GM13976 (cell line): ENCODE measurements around the gene ARVCF.

Experiments used
- DNase-seq: peaks from one replicate; pipeline ENCODE4 v3.0.0; 2012; ENCODE audit warnings: low spot score
- CTCF ChIP-seq: IDR thresholded peaks from 2 replicates; pipeline ENCODE4 v1.5.1; 2012; ENCODE audit warnings: borderline replicate concordance, mild to moderate bottlenecking; ENCODE audit not compliant: insufficient read depth; ENCODE audit errors: extremely low read depth, missing control alignments, control extremely low read depth
- in situ Hi-C: fragments of 300-500 bp; cut with MboI; formaldehyde crosslinking; loops from one replicate; pipeline ENCODE4 v1.12.0; 2022; ENCODE audit warnings: low sequenced_read_pairs, mixed read lengths, inconsistent platforms; ENCODE audit not compliant: unreplicated experiment

Gene ARVCF

GRCh38 chr22:19972251-19972650 is 44.4 kb downstream of the ARVCF start:
- in situ Hi-C loops = loop anchor here (10.0 kb wide), 1 partner anchor 153 kb away; no protein-coding TSS in a partner anchor
- no peak for TF ChIP-seq CTCF
- DNase-seq = no peak

GRCh38 chr22:19971276-19972124 is 45.1 kb downstream of the ARVCF start:
- no peak for TF ChIP-seq CTCF
- DNase-seq = no peak
- in situ Hi-C loops = loop anchor here (10.0 kb wide), 1 partner anchor 153 kb away; no protein-coding TSS in a partner anchor

GRCh38 chr22:19970479-19971275 is 45.9 kb downstream of the ARVCF start:
- in situ Hi-C loops = loop anchor here (10.0 kb wide), 1 partner anchor 154 kb away; no protein-coding TSS in a partner anchor
- TF ChIP-seq CTCF = peak; percentile 93

DNA sequence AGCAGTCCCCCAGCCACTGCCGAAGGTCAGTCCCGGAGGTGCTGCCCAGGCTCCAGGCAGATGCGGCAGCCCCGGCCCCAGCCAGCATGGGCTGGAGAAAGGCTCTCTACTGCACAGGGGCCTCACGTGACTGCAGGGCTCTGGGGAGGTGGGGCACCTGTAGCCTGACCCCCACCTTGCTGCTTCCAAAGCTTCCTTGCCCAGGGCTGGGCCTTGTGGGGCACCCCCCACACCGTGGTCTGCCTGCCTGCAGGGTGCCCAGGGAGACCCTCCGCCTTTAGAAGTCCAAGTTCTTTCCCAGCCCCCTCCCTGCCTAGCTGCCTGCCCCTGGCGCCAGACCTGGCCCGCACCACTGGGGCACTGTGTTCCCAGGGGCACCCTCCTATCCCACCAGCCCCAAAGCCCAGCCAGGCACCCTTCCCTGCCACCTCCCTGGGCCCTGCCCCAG is 46.6 kb downstream of the ARVCF start:
- in situ Hi-C loops = loop anchor here (10.0 kb wide), 1 partner anchor 155 kb away; no protein-coding TSS in a partner anchor
- no peak for DNase-seq

More at GRCh38 chr22:19970479-19971275, 45.9 kb downstream of the ARVCF start:
- peak; percentile 91 for DNase-seq

DNA sequence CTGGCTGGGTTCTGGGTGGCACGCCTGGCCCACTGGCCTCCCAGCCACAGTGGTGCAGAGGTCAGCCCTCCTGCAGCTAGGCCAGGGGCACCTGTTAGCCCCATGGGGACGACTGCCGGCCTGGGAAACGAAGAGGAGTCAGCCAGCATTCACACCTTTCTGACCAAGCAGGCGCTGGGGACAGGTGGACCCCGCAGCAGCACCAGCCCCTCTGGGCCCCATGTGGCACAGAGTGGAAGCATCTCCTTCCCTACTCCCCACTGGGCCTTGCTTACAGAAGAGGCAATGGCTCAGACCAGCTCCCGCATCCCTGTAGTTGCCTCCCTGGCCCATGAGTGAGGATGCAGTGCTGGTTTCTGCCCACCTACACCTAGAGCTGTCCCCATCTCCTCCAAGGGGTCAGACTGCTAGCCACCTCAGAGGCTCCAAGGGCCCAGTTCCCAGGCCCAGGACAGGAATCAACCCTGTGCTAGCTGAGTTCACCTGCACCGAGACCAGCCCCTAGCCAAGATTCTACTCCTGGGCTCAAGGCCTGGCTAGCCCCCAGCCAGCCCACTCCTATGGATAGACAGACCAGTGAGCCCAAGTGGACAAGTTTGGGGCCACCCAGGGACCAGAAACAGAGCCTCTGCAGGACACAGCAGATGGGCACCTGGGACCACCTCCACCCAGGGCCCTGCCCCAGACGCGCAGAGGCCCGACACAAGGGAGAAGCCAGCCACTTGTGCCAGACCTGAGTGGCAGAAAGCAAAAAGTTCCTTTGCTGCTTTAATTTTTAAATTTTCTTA is 47.3 kb downstream of the ARVCF start:
- no peak for DNase-seq
- in situ Hi-C loops = no loop called here
- TF ChIP-seq CTCF = no peak

More for the DNA sequence above, 46.6 kb downstream of the ARVCF start:
- TF ChIP-seq CTCF = no peak
